ENCODE results near the gene USP17L27.
"Not testable (repeated sequence)": the region's sequence is repeated elsewhere in the genome, so short reads cannot be mapped to it uniquely, and the experiment has no call there.

The USP17L27 gene

GRCh38 chr4:9343848-9344247 lies at the start of gene USP17L27:
Gene USP17L27, plus strand, starts transcription at chr4:9344148. Its CDS starts 0 bp downstream, at chr4:9344148.
- DNase-seq (ENCODE audit: low read depth in 2 of 2), result not testable (repeated sequence)

GRCh38 chr4:9324191-9324590 lies 19.8 kb upstream of the USP17L27 start:
- not testable (repeated sequence) for DNase-seq (ENCODE audit: low read depth in 2 of 2)

- DNase-seq (ENCODE audit: low read depth in 2 of 2), result not testable (repeated sequence)
Observed at GRCh38 chr4:9324865-9325264, 19.1 kb upstream of the USP17L27 start, which contains the start of gene USP17L24. Gene USP17L24, plus strand, starts transcription at chr4:9325165. Its CDS starts 0 bp downstream, at chr4:9325165.

GRCh38 chr4:9329611-9330010 lies 14.3 kb upstream of the USP17L27 start, which contains the start of gene USP17L25:
Gene USP17L25, plus strand, starts transcription at chr4:9329911. Its CDS starts 0 bp downstream, at chr4:9329911.
- DNase-seq (ENCODE audit: low read depth in 2 of 2), result not testable (repeated sequence)

- DNase-seq (ENCODE audit: low read depth in 2 of 2), result not testable (repeated sequence)
Observed at GRCh38 chr4:9334358-9334757, 9.6 kb upstream of the USP17L27 start, which contains the start of gene USP17L26. Gene USP17L26, plus strand, starts transcription at chr4:9334658. Its CDS starts 0 bp downstream, at chr4:9334658.

GRCh38 chr4:9339103-9339502 lies 4.8 kb upstream of the USP17L27 start, which contains the start of gene USP17L5:
Gene USP17L5, plus strand, starts transcription at chr4:9339403. Its CDS starts 0 bp downstream, at chr4:9339403.
- DNase-seq (ENCODE audit: low read depth in 2 of 2), result not testable (repeated sequence)

- DNase-seq (ENCODE audit: low read depth in 2 of 2), result not testable (repeated sequence)
Observed at GRCh38 chr4:9348593-9348992, 4.6 kb downstream of the USP17L27 start, which contains the start of gene USP17L28. Gene USP17L28, plus strand, starts transcription at chr4:9348893. Its CDS starts 0 bp downstream, at chr4:9348893.

- DNase-seq (ENCODE audit: low read depth in 2 of 2), result not testable (repeated sequence)
Observed at GRCh38 chr4:9350866-9351265, 6.9 kb downstream of the USP17L27 start.

GRCh38 chr4:9353338-9353737 lies 9.4 kb downstream of the USP17L27 start, which contains the start of gene USP17L29:
Gene USP17L29, plus strand, starts transcription at chr4:9353638. Its CDS starts 0 bp downstream, at chr4:9353638.
- not testable (repeated sequence) for DNase-seq (ENCODE audit: low read depth in 2 of 2)

GRCh38 chr4:9362829-9363228 lies 18.9 kb downstream of the USP17L27 start, which contains the start of gene USP17L30:
Gene USP17L30, plus strand, starts transcription at chr4:9363129. Its CDS starts 0 bp downstream, at chr4:9363129.
- DNase-seq (ENCODE audit: low read depth in 2 of 2), result not testable (repeated sequence)

GRCh38 chr4:9379881-9380280 lies 35.9 kb downstream of the USP17L27 start:
- DNase-seq (ENCODE audit: low read depth in 2 of 2), result not testable (repeated sequence)

GRCh38 chr4:9381012-9381534 lies 37.1 kb downstream of the USP17L27 start:
- peak; percentile 38 to 50 for DNase-seq (ENCODE audit: low read depth in 2 of 2)

- DNase-seq (ENCODE audit: low read depth in 2 of 2), result no peak
Observed at GRCh38 chr4:9384126-9384525, 40.2 kb downstream of the USP17L27 start.

GRCh38 chr4:9389001-9389400 lies 45.1 kb downstream of the USP17L27 start:
- not testable (repeated sequence) for DNase-seq (ENCODE audit: low read depth in 2 of 2)

All from stimulated activated CD4-positive, alpha-beta T cell treated with anti-CD3 and anti-CD28 coated beads, Interleukin-4, amount 100 ng/mL, for 48 hours (primary cell).